ENCODE results near the gene DHRS1.

- TF ChIP-seq CTCF (optimal IDR thresholded peaks at IDR 0.05 in 1 of 3, IDR thresholded peaks at IDR 0.05 in 1 of 3, conservative IDR thresholded peaks at IDR 0.05 in 1 of 3; ENCODE audit: extremely low read depth in 1 of 3, insufficient read depth in 2 of 3, low read length in 3 of 3) (no peak), EZH2 (IDR thresholded peaks at IDR 0.05; ENCODE audit: low read length) (no peak)
These were observed 15.7 kb downstream of the DHRS1 start for GRCh38 chr14:24283796-24284460.

All from keratinocyte (primary cell).